GM21390 (cell line): ENCODE data around the gene IL3RA.
"Not testable (repeated sequence)": the region's sequence is repeated elsewhere in the genome, so short reads cannot be mapped to it uniquely, and the experiment has no call there.

Experiments
- ATAC-seq: cut with Tn5 transposase; IDR thresholded peaks from one replicate; pipeline ENCODE4 v1.9.1; 2021; ENCODE audit not compliant: unreplicated experiment

The IL3RA gene

GRCh38 chrX:1421433-1422134 lies 85.0 kb downstream of the IL3RA start:
- ATAC-seq, result no peak

GRCh38 chrX:1422135-1422465 lies 85.5 kb downstream of the IL3RA start:
- no peak for ATAC-seq

- no peak for ATAC-seq
These were observed 86.6 kb downstream of the IL3RA start for GRCh38 chrX:1423215-1423614.

GRCh38 chrX:1424147-1424851 lies 87.7 kb downstream of the IL3RA start:
- no peak for ATAC-seq

- ATAC-seq, result no peak
These were observed 88.8 kb downstream of the IL3RA start for GRCh38 chrX:1425381-1425780.

GRCh38 chrX:1426321-1426720 lies 89.7 kb downstream of the IL3RA start:
- ATAC-seq, result not testable (repeated sequence)

GRCh38 chrX:1427756-1428155 lies 91.2 kb downstream of the IL3RA start:
- ATAC-seq, result no peak

- no peak for ATAC-seq
These were observed 93.9 kb downstream of the IL3RA start for GRCh38 chrX:1430451-1430850.
